Adrenal gland (tissue), 12 donors: ENCODE measurements around the gene CFAP53. TPM values are rescaled to one million over a fixed set of nuclear protein-coding genes. Genes with fewer than 3 reads are reported as not detected.

Source experiments
- DNase-seq, 7 donors: peaks; one replicate each; pipeline ENCODE4 v3.0.0-alpha.2; 2019 to 2020
- H3K27ac ChIP-seq, 5 donors: fragments of 200-600 bp; sonication (generic) in 4 of 5; 1 replicate in 3 of 5; 2 replicates in 2 of 5; pipeline versions ENCODE4 v1.5.1 to v1.8.0; 2016 to 2020; ENCODE audit warnings: mild to moderate bottlenecking in 1 of 5
- H3K27me3 ChIP-seq: fragments of 200-600 bp; 2 replicates; pipeline ENCODE4 v1.8.0; 2021
- H3K36me3 ChIP-seq, 2 donors: fragments of 200-600 bp; replicated peaks in 1 of 2; 1 replicate in 1 of 2; 2 replicates in 1 of 2; pipeline versions ENCODE4 v1.5.1 to v1.8.0; 2018 to 2022
- H3K4me1 ChIP-seq, 2 donors: fragments of 200-600 bp; replicated peaks in 1 of 2; 1 replicate in 1 of 2; 2 replicates in 1 of 2; pipeline versions ENCODE4 v1.5.1 to v1.8.0; 2018 to 2021
- H3K4me3 ChIP-seq, 4 donors: fragments of 200-600 bp; sonication (generic) in 3 of 4; one replicate each; pipeline ENCODE4 v1.5.1; 2016 to 2018
- H3K9me3 ChIP-seq, 3 donors: fragments of 200-600 bp; sonication (generic) in 1 of 3; replicated peaks in 1 of 3; 1 replicate in 2 of 3; 2 replicates in 1 of 3; pipeline versions ENCODE4 v1.5.1 to v1.8.0; 2016 to 2021
- POLR2A ChIP-seq, 2 donors: fragments of 450-650 bp; IDR thresholded peaks; one replicate each; pipeline ENCODE4 v1.6.1; 2017; ENCODE audit warnings: antibody characterized with exemption in 2 of 2, mild to moderate bottlenecking in 2 of 2, moderate library complexity in 1 of 2
- WGBS, 4 donors: extraction: QIAGEN DNeasy Blood & Tissue Kit in 2 of 4; methylation state at CpG; one replicate each; pipeline versions ENCODE4 v1.1.5 to v1.1.7; 2013 to 2017; 5-methylcytosine and 5-hydroxymethylcytosine counted together
- intact Hi-C, 2 donors: fragments of 100-400 bp; cut with DNase I; formaldehyde crosslinking; loops; one replicate each; pipeline versions ENCODE4 v1.14.1 to v1.15.0; 2022 to 2023
- polyA plus RNA-seq, 3 donors: library from polyadenylated mRNA; stranded (reverse); fragments of 200-250 nt in 2 of 3; fragments of 350-450 nt in 1 of 3; fragmentation: Illumina TruSeq in 1 of 3; extraction: RNeasy Lipid Tissue Mini Kit (QIAGEN cat#74804) in 1 of 3; gene quantifications; one replicate each; pipeline ENCODE4 v1.2.3, GENCODE V29; 2013 to 2014
- total RNA-seq, 9 donors: library from RNA; depleted of rRNA in 4 of 9; stranded (reverse); fragments of >200 nt in 4 of 9; fragments of 120-200 nt in 1 of 9; fragmentation: NEBNext Ultra II Directional in 1 of 9; extraction: Animal tissue kit (Norgen Biotek cat#: 25700) in 1 of 9; gene quantifications; one replicate each; pipeline versions ENCODE4 v1.1.0 to v1.2.4, GENCODE V29; 2013 to 2023
- TF ChIP-seq, protein P1 (sequence below), 6 experiments: fragments of 450-650 bp in 4 of 6; fragments of 200-600 bp in 2 of 6; sonication (generic) in 1 of 6; IDR thresholded peaks; 1 replicate in 5 of 6; 2 replicates in 1 of 6; pipeline versions ENCODE4 v1.5.1 to v1.8.0; 2016 to 2021; ENCODE audit warnings: antibody characterized with exemption in 6 of 6, mild to moderate bottlenecking in 2 of 6, moderate library complexity in 1 of 6
- donor health status: healthy with polysubstance abuse.
- donor health status: Bipolar disorder and iron deficiency.
- donor health status: DM: yes; HTN: yes; CAD: no.
- donor health status: DM: no; HTN: no; CAD: no.
- donor health status: DM: no; HTN: no; CAD: no.
- donor health status: DM: yes; HTN: yes; CAD: no.

The CFAP53 gene
- total and polyA plus RNA-seq, 12 donors = 0.53 to 4.3 (median 1.3) TPM

DNA sequence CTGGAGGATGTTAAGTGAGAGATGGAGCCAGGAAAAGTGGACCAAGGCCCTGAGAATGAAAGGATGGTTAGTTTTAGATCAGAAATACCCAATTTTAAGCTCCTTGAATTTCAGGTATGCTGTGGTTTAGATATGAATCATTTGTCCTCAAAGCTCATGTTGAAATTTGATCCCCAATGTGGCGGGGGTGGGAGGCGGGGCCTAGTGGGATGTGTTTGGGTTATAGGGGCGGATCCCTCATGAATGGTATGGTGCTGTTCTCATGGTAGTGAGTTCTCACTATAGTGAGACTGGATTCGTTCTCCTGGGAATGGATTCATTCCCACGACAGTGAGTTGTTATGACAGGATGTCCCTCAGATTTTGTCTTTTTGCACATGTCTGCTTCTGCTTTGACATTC is 82.7 kb downstream of the CFAP53 start:
- H3K36me3 ChIP-seq = no peaks in the 10 kb centered on the region
- H3K4me1 ChIP-seq = no peaks in the 10 kb centered on the region
- H3K27me3 ChIP-seq = no peaks in the 10 kb centered on the region
- DNase-seq = no peak
- H3K27ac ChIP-seq = no peak overlapping the region
- no peak for TF ChIP-seq POLR2A (IDR thresholded peaks at IDR 0.05)
- TF ChIP-seq, protein P1, sequence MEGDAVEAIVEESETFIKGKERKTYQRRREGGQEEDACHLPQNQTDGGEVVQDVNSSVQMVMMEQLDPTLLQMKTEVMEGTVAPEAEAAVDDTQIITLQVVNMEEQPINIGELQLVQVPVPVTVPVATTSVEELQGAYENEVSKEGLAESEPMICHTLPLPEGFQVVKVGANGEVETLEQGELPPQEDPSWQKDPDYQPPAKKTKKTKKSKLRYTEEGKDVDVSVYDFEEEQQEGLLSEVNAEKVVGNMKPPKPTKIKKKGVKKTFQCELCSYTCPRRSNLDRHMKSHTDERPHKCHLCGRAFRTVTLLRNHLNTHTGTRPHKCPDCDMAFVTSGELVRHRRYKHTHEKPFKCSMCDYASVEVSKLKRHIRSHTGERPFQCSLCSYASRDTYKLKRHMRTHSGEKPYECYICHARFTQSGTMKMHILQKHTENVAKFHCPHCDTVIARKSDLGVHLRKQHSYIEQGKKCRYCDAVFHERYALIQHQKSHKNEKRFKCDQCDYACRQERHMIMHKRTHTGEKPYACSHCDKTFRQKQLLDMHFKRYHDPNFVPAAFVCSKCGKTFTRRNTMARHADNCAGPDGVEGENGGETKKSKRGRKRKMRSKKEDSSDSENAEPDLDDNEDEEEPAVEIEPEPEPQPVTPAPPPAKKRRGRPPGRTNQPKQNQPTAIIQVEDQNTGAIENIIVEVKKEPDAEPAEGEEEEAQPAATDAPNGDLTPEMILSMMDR (IDR thresholded peaks at IDR 0.05) = no peak
- intact Hi-C loops = no loop called here
- H3K4me3 ChIP-seq = no peak overlapping the region
- no peaks in the 10 kb centered on the region for H3K9me3 ChIP-seq
- WGBS, 4 donors = 84 to 94% (median 84%) methylated on average over 5 of the region's 5 CpGs

DNA sequence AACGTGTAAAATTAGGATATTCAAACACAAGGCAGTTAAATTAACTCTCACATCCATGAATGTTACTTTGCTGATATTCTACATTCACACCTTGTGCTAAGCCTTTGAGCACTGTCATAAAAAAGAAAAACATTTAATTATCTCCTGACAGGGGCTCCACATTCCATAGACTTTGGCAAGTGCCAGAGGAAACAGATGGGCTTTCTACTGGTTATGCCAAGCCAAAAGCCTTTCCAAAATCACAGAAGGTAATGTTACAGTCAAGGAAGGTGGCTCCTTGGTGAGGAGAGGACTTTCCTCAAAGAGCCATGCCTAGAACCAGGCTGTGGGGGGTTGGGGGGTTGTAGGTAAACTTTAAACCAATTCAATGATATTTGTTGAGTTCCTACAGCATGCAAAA is 83.8 kb downstream of the CFAP53 start:
- Histone ChIP-seq H3K9me3 (no peaks in the 10 kb centered on the region), H3K27me3 (no peaks in the 10 kb centered on the region), H3K4me1 (no peaks in the 10 kb centered on the region), H3K27ac (no peak overlapping the region), H3K36me3 (no peaks in the 10 kb centered on the region), H3K4me3 (no peak overlapping the region)
- intact Hi-C loops = no loop called here
- WGBS, 4 donors = 28 to 54% (median 44%) methylated on average over 1 of the region's 1 CpG
- TF ChIP-seq, protein P1 (IDR thresholded peaks at IDR 0.05) = no peak
- TF ChIP-seq POLR2A (IDR thresholded peaks at IDR 0.05) = no peak
- DNase-seq = no peak

DNA sequence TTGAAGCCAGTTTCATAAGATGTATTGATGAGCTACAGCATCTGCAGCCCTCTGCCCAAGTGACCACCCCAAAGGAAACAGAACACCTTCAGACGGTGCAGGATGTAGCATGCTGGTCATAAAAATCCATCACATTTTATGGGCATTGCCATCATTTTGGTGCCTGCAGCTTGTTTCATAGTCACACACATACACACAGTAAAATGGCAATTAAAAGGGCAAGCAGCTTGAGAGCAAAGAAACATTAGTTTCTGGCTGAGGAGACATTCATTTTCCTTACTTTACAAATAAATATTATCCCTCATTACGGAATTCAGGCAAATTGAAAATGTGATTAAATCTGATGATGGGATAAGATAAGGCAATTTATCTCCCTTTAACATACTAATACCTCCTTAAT is 84.7 kb downstream of the CFAP53 start:
- no peak for TF ChIP-seq POLR2A (IDR thresholded peaks at IDR 0.05)
- H3K4me1 ChIP-seq = no peaks in the 10 kb centered on the region
- no peak overlapping the region for H3K27ac ChIP-seq
- H3K4me3 ChIP-seq = no peak overlapping the region
- WGBS, 4 donors = 46 to 69% (median 61%) methylated on average over 2 of the region's 2 CpGs
- H3K27me3 ChIP-seq = no peaks in the 10 kb centered on the region
- no peaks in the 10 kb centered on the region for H3K36me3 ChIP-seq
- DNase-seq = no peak
- intact Hi-C loops = no loop called here
- no peaks in the 10 kb centered on the region for H3K9me3 ChIP-seq

DNA sequence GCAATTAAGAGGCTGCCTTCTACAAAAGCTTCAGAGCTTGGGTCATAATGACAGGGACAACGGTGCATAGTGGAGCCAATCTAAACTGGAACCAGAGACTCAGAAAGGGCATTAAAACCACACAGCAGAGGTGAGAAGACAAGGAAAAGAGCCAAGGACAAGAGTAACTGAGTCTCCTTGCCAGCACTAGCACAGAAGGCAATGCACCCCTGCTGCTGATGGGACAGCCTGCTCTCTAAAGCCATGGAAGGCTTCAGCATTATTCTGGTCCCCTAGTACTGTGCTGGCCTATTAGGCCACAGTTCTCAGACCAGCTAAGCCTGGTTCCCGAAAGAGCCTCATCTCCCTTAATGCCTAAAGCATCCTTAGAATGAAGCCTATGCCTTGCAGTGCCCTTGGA is 86.8 kb downstream of the CFAP53 start:
- no peak for TF ChIP-seq POLR2A (IDR thresholded peaks at IDR 0.05)
- TF ChIP-seq, protein P1 (IDR thresholded peaks at IDR 0.05) = no peak
- WGBS, 4 donors = 78 to 94% (median 88%) methylated on average over 2 of the region's 2 CpGs
- H3K27ac ChIP-seq = no peak overlapping the region
- no peaks in the 10 kb centered on the region for H3K27me3 ChIP-seq
- intact Hi-C loops = no loop called here
- no peaks in the 10 kb centered on the region for H3K36me3 ChIP-seq
- no peaks in the 10 kb centered on the region for H3K4me1 ChIP-seq
- no peak for DNase-seq
- H3K4me3 ChIP-seq = no peak overlapping the region
- no peaks in the 10 kb centered on the region for H3K9me3 ChIP-seq

DNA sequence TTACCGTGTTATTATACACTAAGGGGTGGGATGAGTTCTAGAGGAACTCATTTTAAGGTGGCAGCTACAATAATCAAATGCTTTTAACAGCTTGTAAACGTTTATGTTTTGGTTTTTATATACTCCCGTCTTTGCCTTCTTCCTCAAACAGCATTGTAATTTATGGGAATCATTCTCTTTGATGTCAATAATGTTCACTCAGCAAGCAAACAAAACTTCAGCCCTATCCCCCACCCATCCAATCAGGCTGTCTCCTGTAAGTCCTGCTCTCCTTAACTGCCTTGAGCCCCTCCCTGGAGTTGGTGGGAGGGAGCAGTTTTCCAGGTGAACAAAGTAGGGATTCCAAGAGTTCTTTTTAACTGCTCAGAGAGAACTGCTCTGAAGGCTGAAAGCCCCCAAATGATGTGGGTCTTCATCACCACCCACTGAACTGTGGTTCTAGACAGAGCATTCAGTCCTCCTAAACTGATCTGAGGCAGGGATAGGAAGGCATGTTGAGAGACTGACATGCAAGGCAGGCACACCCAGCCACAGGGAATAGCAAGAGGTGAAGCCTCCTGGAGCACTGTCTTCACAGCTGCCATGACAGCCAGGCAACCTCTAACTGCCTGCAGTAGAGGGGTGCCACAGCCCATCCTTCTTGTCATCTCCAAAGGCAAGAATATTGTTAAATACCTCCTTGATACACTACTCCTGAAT is 88.9 kb downstream of the CFAP53 start:
- WGBS, 4 donors = 24 to 32% (median 31%) methylated on average over 3 of the region's 3 CpGs
- TF ChIP-seq, protein P1 (IDR thresholded peaks at IDR 0.05) = no peak
- no peak for TF ChIP-seq POLR2A (IDR thresholded peaks at IDR 0.05)
- Histone ChIP-seq H3K27ac (no peak overlapping the region), H3K9me3 (no peaks in the 10 kb centered on the region), H3K4me3 (no peak overlapping the region), H3K27me3 (no peaks in the 10 kb centered on the region), H3K4me1 (no peaks in the 10 kb centered on the region), H3K36me3 (no peaks in the 10 kb centered on the region)
- DNase-seq = no peak
- intact Hi-C loops = no loop called here
